H1 (cell line): ENCODE results near the gene CST1. TPM values are rescaled to one million over a fixed set of nuclear protein-coding genes. Genes with fewer than 3 reads are reported as not detected.

Experiments used
- CTCF ChIA-PET: fragments of 300-600 bp; sonication (Branson Sonifier 250); formaldehyde crosslinking; loops from one replicate; lab custom pipeline; 2021; ENCODE audit not compliant: partially characterized antibody; lab: Charles Lee
- POLR2A ChIA-PET: fragments of 300-600 bp; sonication (Branson Sonifier 250); formaldehyde crosslinking; loops from one replicate; lab custom pipeline; 2021; ENCODE audit warnings: inconsistent platforms; ENCODE audit not compliant: partially characterized antibody; lab: Charles Lee
- DNase-seq, 2 experiments: peaks; one replicate each; pipeline versions ENCODE4 v3.0.0 to v3.0.0-alpha.2; 2010 to 2022; ENCODE audit warnings: low spot score in 2 of 2, low read depth in 1 of 2, mixed read lengths in 1 of 2
- FAIRE-seq: peaks from 2 replicates; lab custom pipeline; 2011; peaks lifted over from hg19 to GRCh38; lab: Jason Lieb, UNC
- H2AFZ ChIP-seq: 2 replicates; pipeline ENCODE4 v1.8.1; 2012; ENCODE audit warnings: low read length, inconsistent platforms
- H2AK5ac ChIP-seq: 2 replicates; pipeline ENCODE4 v1.6.1; 2013; ENCODE audit warnings: low read depth, low read length
- H2BK120ac ChIP-seq: replicated peaks from 2 replicates; pipeline ENCODE3; 2013; ENCODE audit warnings: low read depth, low read length, inconsistent platforms
- H2BK12ac ChIP-seq: 2 replicates; pipeline ENCODE4 v1.6.1; 2013; ENCODE audit warnings: low read depth, low read length
- H2BK15ac ChIP-seq: 2 replicates; pipeline ENCODE4 v1.6.1; 2013; ENCODE audit warnings: low read length
- H2BK20ac ChIP-seq: 2 replicates; pipeline ENCODE4 v1.6.1; 2013; ENCODE audit warnings: low read length
- H2BK5ac ChIP-seq: 2 replicates; pipeline ENCODE4 v1.6.1; 2013; ENCODE audit warnings: low read depth, low read length
- H3K14ac ChIP-seq: 2 replicates; pipeline ENCODE4 v1.6.1; 2013; ENCODE audit warnings: inconsistent platforms; ENCODE audit not compliant: insufficient read length
- H3K18ac ChIP-seq: 2 replicates; pipeline ENCODE4 v1.6.1; 2013; ENCODE audit warnings: low read length; ENCODE audit errors: extremely low read depth
- H3K23ac ChIP-seq: 2 replicates; pipeline ENCODE4 v1.6.1; 2013; ENCODE audit warnings: inconsistent platforms; ENCODE audit not compliant: insufficient read length
- H3K23me2 ChIP-seq: 2 replicates; pipeline ENCODE4 v1.6.1; 2013; ENCODE audit warnings: low read depth, low read length
- H3K27ac ChIP-seq: 2 replicates; pipeline ENCODE4 v1.6.1; 2011; ENCODE audit warnings: low read depth, low read length, inconsistent platforms
- H3K27me3 ChIP-seq, 4 experiments: replicated peaks in 1 of 4; 1 replicate in 1 of 4; 2 replicates in 3 of 4; pipeline versions ENCODE4 v1.6.1 to v1.8.1; 2011 to 2013; ENCODE audit warnings: low read length in 3 of 4, mild to moderate bottlenecking in 3 of 4, inconsistent platforms in 2 of 4, mixed read lengths in 2 of 4, moderate library complexity in 1 of 4; ENCODE audit not compliant: control insufficient read depth in 3 of 4, insufficient read depth in 3 of 4; ENCODE audit errors: extremely low read depth in 1 of 4
- H3K36me3 ChIP-seq, 4 experiments: 2 replicates each; pipeline versions ENCODE4 v1.6.1 to v1.8.1; 2011 to 2013; ENCODE audit warnings: mild to moderate bottlenecking in 4 of 4, low read length in 3 of 4, moderate library complexity in 2 of 4, control low read depth in 1 of 4, inconsistent platforms in 1 of 4; ENCODE audit not compliant: insufficient read depth in 4 of 4, control insufficient read depth in 2 of 4
- H3K4ac ChIP-seq: replicated peaks from 2 replicates; pipeline ENCODE3; 2013; ENCODE audit warnings: low read length, low read depth, mixed read lengths, inconsistent platforms; ENCODE audit not compliant: insufficient read length
- H3K4me1 ChIP-seq, 4 experiments: replicated peaks in 1 of 4; 1 replicate in 1 of 4; 2 replicates in 3 of 4; pipeline versions ENCODE4 v1.6.1 to v1.8.1; 2011 to 2013; ENCODE audit warnings: low read length in 3 of 4, inconsistent platforms in 2 of 4, mixed read lengths in 1 of 4; ENCODE audit not compliant: insufficient read depth in 4 of 4, control insufficient read depth in 3 of 4
- H3K4me2 ChIP-seq, 2 experiments: 2 replicates each; pipeline versions ENCODE4 v1.6.1 to v1.8.1; 2011 to 2013; ENCODE audit warnings: low read depth in 2 of 2, low read length in 2 of 2, control low read depth in 1 of 2, inconsistent platforms in 1 of 2, mild to moderate bottlenecking in 1 of 2; ENCODE audit not compliant: insufficient read depth in 1 of 2
- H3K4me3 ChIP-seq, 4 experiments: fragments of 200-600, 300-600 bp in 1 of 4; sonication (generic), shearing (Covaris generic), sonication (Bioruptor Twin) in 1 of 4; 2 replicates each; pipeline versions ENCODE4 v1.5.1 to v1.8.1; 2011 to 2016; ENCODE audit warnings: low read length in 4 of 4, low read depth in 3 of 4, control low read depth in 2 of 4, inconsistent platforms in 2 of 4, mild to moderate bottlenecking in 2 of 4, mixed read lengths in 1 of 4, moderate library complexity in 1 of 4; ENCODE audit not compliant: insufficient read depth in 2 of 4; ENCODE audit errors: extremely low read depth in 1 of 4
- H3K56ac ChIP-seq: replicated peaks from 2 replicates; pipeline ENCODE3; 2013; ENCODE audit warnings: low read depth, mild to moderate bottlenecking, mixed read lengths, low read length, inconsistent platforms; ENCODE audit not compliant: insufficient read length
- H3K79me1 ChIP-seq: 2 replicates; pipeline ENCODE4 v1.6.1; 2013; ENCODE audit warnings: low read depth, low read length, control low read depth
- H3K79me2 ChIP-seq, 2 experiments: 2 replicates each; pipeline versions ENCODE4 v1.6.1 to v1.8.1; 2012 to 2013; ENCODE audit warnings: low read length in 2 of 2, mild to moderate bottlenecking in 2 of 2, inconsistent platforms in 1 of 2; ENCODE audit not compliant: insufficient read depth in 2 of 2, control insufficient read depth in 1 of 2
- H3K9ac ChIP-seq, 4 experiments: replicated peaks in 1 of 4; 1 replicate in 1 of 4; 2 replicates in 3 of 4; pipeline versions ENCODE4 v1.6.1 to v1.8.1; 2011 to 2013; ENCODE audit warnings: low read depth in 3 of 4, low read length in 3 of 4, control low read depth in 2 of 4, mild to moderate bottlenecking in 2 of 4, moderate library complexity in 2 of 4, inconsistent platforms in 1 of 4; ENCODE audit errors: extremely low read depth in 1 of 4
- H3K9me3 ChIP-seq, 2 experiments: 2 replicates each; pipeline versions ENCODE4 v1.6.1 to v1.8.1; 2012 to 2013; ENCODE audit warnings: mild to moderate bottlenecking in 2 of 2, moderate library complexity in 2 of 2, control low read depth in 1 of 2, inconsistent platforms in 1 of 2, low read depth in 1 of 2, low read length in 1 of 2, mixed read lengths in 1 of 2; ENCODE audit not compliant: insufficient read depth in 2 of 2
- H4K20me1 ChIP-seq, 2 experiments: replicated peaks in 1 of 2; 2 replicates each; pipeline versions ENCODE3 to v1.8.1; 2011 to 2013; ENCODE audit warnings: inconsistent platforms in 2 of 2, low read length in 2 of 2, mild to moderate bottlenecking in 1 of 2; ENCODE audit not compliant: insufficient read depth in 2 of 2, control insufficient read depth in 1 of 2
- H4K5ac ChIP-seq: 2 replicates; pipeline ENCODE4 v1.6.1; 2013; ENCODE audit warnings: low read length, low read depth, mixed read lengths, inconsistent platforms; ENCODE audit not compliant: insufficient read length
- H4K8ac ChIP-seq: 2 replicates; pipeline ENCODE4 v1.8.0; 2013; ENCODE audit warnings: mild to moderate bottlenecking, moderate library complexity, low read length, inconsistent platforms; ENCODE audit not compliant: insufficient read depth; ENCODE audit errors: extremely low read depth
- H4K91ac ChIP-seq: replicated peaks from 2 replicates; pipeline ENCODE3; 2013; ENCODE audit warnings: low read length, mixed read lengths, inconsistent platforms; ENCODE audit not compliant: insufficient read length
- CHD2 ChIP-seq: IDR thresholded peaks from 2 replicates; pipeline ENCODE4 v1.6.1; 2012; ENCODE audit warnings: low read length, improper control_type of control experiment
- KDM4A ChIP-seq: IDR thresholded peaks from one replicate; pipeline ENCODE4 v1.7.1; 2012; ENCODE audit warnings: low read depth, mild to moderate bottlenecking, moderate library complexity, low read length, inconsistent platforms; ENCODE audit not compliant: severe bottlenecking
- RAD21 ChIP-seq, 2 experiments: IDR thresholded peaks in 1 of 2; conservative IDR thresholded peaks in 1 of 2; 2 replicates each; pipeline ENCODE4 v1.6.1; 2011; ENCODE audit warnings: low read depth in 2 of 2, low read length in 2 of 2, improper control_type of control experiment in 1 of 2, inconsistent platforms in 1 of 2, mild to moderate bottlenecking in 1 of 2, moderate library complexity in 1 of 2
- SP2 ChIP-seq: IDR thresholded peaks from 2 replicates; pipeline ENCODE4 v1.6.1; 2012; ENCODE audit warnings: mild to moderate bottlenecking, low read length, inconsistent platforms
- SUZ12 ChIP-seq: fragments of 200-600 bp; sonication (generic); IDR thresholded peaks from 2 replicates; pipeline ENCODE4 v1.6.1; 2012; ENCODE audit warnings: mild to moderate bottlenecking, inconsistent platforms, low read length, moderate library complexity, mixed read lengths
- WGBS, 2 experiments: shearing (Covaris generic) in 1 of 2; methylation state at CpG; one replicate each; pipeline versions ENCODE4 v1.1.6 to v1.1.7; 2013 to 2015; ENCODE audit warnings: low lambda C conversion rate in 2 of 2, mixed read lengths in 2 of 2, inconsistent platforms in 1 of 2, low coverage in 1 of 2, missing lambda C conversion rate in 1 of 2; ENCODE audit not compliant: insufficient replicate concordance in 2 of 2, insufficient coverage in 1 of 2, insufficient read length in 1 of 2; ENCODE audit errors: extremely low coverage in 1 of 2, missing lambda C conversion rate in 1 of 2; 5-methylcytosine and 5-hydroxymethylcytosine counted together
- polyA plus RNA-seq, 7 experiments: library from polyadenylated mRNA; depleted of rRNA in 3 of 7; stranded (reverse) in 5 of 7; unstranded in 2 of 7; fragments of >200 nt in 5 of 7; fragments of 200-250 nt in 2 of 7; gene quantifications; 1 replicate in 5 of 7; 2 replicates in 1 of 7; 4 replicates in 1 of 7; pipeline versions ENCODE4 v1.2.1 to v1.2.3, GENCODE V29; 2011 to 2013; ENCODE audit warnings: missing spikeins in 2 of 7, mixed read lengths in 2 of 7
- total RNA-seq: library from RNA; stranded (reverse); fragmentation: NEBNext Ultra II Directional; extraction: Animal tissue kit (Norgen Biotek cat#: 25700); gene quantifications from 2 replicates; pipeline ENCODE4 v1.2.1, GENCODE V29; 2021
- TF ChIP-seq, protein P1 (sequence below), 3 experiments: IDR thresholded peaks; 1 replicate in 2 of 3; 2 replicates in 1 of 3; pipeline versions ENCODE4 v1.5.1 to v1.6.1; 2011; ENCODE audit warnings: low read length in 3 of 3, mild to moderate bottlenecking in 3 of 3, inconsistent platforms in 2 of 3, low read depth in 1 of 3, moderate library complexity in 1 of 3; ENCODE audit not compliant: insufficient read depth in 1 of 3; ENCODE audit errors: control extremely low read depth in 1 of 3

Gene CST1
- total and polyA plus RNA-seq, 2 of the 8 experiments (the other 6 are each of a cell fraction or from before 2014, with no cell fraction given): 2.3 to 2.9 TPM

DNA sequence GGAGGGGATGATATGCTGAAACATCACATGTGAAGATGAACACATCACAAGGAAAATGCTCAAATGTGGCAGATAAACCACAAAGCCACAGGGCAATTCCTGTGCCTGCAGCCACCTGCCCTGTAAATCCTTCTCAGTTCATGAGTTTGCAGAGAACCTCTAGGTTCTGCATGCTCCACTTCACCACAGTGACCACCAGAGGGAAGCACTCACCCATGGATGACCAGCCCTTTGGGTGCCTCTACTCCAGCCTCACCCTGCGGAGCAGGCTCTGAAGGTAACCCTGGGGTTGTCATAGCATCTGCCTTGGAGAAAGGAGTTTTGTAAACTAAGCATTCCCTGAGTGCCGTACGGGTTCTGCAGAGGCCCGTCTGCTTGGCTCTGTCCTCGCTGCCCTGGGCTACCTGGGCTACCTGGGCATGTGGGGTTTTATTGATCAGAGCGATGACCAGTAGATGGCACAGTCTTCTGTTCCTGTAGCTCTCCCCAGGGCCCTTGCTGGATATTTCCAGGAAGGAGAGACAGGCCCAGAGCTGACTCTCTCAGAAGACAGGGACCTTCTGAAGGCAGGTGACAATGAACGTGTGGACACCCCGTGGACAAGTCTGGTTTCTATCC lies 31.7 kb upstream of the CST1 start:
- FAIRE-seq (peak; percentile 91), DNase-seq (peak in 1 of 2 experiments; percentile 83)

More for the DNA sequence above, 31.7 kb upstream of the CST1 start:
- H2AFZ ChIP-seq: no peak overlapping the region
- H3K36me3 ChIP-seq: no peaks in the 10 kb centered on the region
- TF ChIP-seq SUZ12 (no peak), CHD2 (no peak), RAD21 (IDR thresholded peaks at IDR 0.05 in 1 of 2, conservative IDR thresholded peaks at IDR 0.05 in 1 of 2; ENCODE audit: low read depth in 2 of 2, low read length in 2 of 2) (peak; percentile 82 to 84), KDM4A (no peak), SP2 (no peak)
- TF ChIP-seq, protein P1, sequence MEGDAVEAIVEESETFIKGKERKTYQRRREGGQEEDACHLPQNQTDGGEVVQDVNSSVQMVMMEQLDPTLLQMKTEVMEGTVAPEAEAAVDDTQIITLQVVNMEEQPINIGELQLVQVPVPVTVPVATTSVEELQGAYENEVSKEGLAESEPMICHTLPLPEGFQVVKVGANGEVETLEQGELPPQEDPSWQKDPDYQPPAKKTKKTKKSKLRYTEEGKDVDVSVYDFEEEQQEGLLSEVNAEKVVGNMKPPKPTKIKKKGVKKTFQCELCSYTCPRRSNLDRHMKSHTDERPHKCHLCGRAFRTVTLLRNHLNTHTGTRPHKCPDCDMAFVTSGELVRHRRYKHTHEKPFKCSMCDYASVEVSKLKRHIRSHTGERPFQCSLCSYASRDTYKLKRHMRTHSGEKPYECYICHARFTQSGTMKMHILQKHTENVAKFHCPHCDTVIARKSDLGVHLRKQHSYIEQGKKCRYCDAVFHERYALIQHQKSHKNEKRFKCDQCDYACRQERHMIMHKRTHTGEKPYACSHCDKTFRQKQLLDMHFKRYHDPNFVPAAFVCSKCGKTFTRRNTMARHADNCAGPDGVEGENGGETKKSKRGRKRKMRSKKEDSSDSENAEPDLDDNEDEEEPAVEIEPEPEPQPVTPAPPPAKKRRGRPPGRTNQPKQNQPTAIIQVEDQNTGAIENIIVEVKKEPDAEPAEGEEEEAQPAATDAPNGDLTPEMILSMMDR (IDR thresholded peaks at IDR 0.05; ENCODE audit: control extremely low read depth in 1 of 3, insufficient read depth in 1 of 3, low read depth in 1 of 3, low read length in 3 of 3): peak; percentile 75 to 90 (median 76)
- H3K27ac ChIP-seq: no peak overlapping the region
- no peak overlapping the region for H3K9ac ChIP-seq
- H4K91ac ChIP-seq: no peak overlapping the region
- H3K27me3 ChIP-seq: no peaks in the 10 kb centered on the region
- no peak overlapping the region for H2BK12ac ChIP-seq
- H2BK15ac ChIP-seq: no peak overlapping the region
- peaks cover 6% of the 10 kb centered on the region; the same call in 1 of the 2 replicates for H3K23me2 ChIP-seq
- no peak overlapping the region for H2BK5ac ChIP-seq
- WGBS, 2 experiments: 76% methylated on average over 8 of the region's 8 CpGs; no CpG with 5 or more reads in 1 of the 2 experiments
- no peak overlapping the region for H4K5ac ChIP-seq
- no peaks in the 10 kb centered on the region for H4K20me1 ChIP-seq
- H4K8ac ChIP-seq: no peak overlapping the region
- H3K4ac ChIP-seq: no peak overlapping the region
- no peaks in the 10 kb centered on the region for H3K79me2 ChIP-seq
- no peaks in the 10 kb centered on the region for H3K4me1 ChIP-seq
- H3K18ac ChIP-seq: no peak overlapping the region
- H3K56ac ChIP-seq: no peak overlapping the region
- H2BK120ac ChIP-seq: no peak overlapping the region
- no peak overlapping the region for H3K23ac ChIP-seq
- no peak overlapping the region for H2AK5ac ChIP-seq
- H2BK20ac ChIP-seq: no peak overlapping the region
- H3K9me3 ChIP-seq: no peaks in the 10 kb centered on the region
- ChIA-PET POLR2A (no interaction called here), CTCF (interaction anchor here (0.6 to 3.6 kb wide), 21 partner anchors 16 to 593 kb away, joined by 3 to 24 read pairs (median 3); partner anchors contain the start of gene CST1)
- no peak overlapping the region for H3K4me2 ChIP-seq
- no peaks in the 10 kb centered on the region for H3K79me1 ChIP-seq
- H3K4me3 ChIP-seq: no peak overlapping the region
- no peak overlapping the region for H3K14ac ChIP-seq
